ENCODE measurements around the gene NCKAP5.

DNA sequence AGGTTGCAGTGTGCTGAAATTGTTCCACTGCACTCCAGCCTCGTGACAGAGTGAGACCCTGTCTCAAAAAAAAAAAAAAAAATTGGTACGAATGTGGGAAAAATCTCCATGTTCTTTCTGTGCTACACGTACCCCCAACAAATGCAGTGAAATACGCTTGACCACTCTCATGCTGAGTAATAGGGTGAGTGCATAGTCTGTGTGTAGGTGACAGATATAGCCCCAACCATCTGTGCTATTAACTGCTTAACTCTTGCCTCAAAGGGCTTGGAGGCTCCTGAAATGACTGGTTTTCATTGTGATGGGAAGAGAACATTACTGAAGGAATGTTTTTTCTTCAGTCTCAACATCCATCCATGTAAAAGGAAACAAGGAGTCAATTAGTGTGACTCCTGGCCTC, 913.9 kb downstream of the NCKAP5 start:
- no peak for TF ChIP-seq POLR2A (IDR thresholded peaks at IDR 0.05; ENCODE audit: extremely low read depth, insufficient read length)
- TF ChIP-seq, protein P1, sequence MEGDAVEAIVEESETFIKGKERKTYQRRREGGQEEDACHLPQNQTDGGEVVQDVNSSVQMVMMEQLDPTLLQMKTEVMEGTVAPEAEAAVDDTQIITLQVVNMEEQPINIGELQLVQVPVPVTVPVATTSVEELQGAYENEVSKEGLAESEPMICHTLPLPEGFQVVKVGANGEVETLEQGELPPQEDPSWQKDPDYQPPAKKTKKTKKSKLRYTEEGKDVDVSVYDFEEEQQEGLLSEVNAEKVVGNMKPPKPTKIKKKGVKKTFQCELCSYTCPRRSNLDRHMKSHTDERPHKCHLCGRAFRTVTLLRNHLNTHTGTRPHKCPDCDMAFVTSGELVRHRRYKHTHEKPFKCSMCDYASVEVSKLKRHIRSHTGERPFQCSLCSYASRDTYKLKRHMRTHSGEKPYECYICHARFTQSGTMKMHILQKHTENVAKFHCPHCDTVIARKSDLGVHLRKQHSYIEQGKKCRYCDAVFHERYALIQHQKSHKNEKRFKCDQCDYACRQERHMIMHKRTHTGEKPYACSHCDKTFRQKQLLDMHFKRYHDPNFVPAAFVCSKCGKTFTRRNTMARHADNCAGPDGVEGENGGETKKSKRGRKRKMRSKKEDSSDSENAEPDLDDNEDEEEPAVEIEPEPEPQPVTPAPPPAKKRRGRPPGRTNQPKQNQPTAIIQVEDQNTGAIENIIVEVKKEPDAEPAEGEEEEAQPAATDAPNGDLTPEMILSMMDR (IDR thresholded peaks at IDR 0.05; ENCODE audit: low read depth, low read length) = no peak
- TF ChIP-seq, protein P2, sequence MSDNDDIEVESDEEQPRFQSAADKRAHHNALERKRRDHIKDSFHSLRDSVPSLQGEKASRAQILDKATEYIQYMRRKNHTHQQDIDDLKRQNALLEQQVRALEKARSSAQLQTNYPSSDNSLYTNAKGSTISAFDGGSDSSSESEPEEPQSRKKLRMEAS (IDR thresholded peaks at IDR 0.05; ENCODE audit: low read depth, low read length) = no peak
- TF ChIP-seq MYC (IDR thresholded peaks at IDR 0.05; ENCODE audit: low read depth, low read length) = no peak

Data from NB4 (cell line).